MCF 10A (cell line): ENCODE data around the gene RAB36. TPM values are rescaled to one million over a fixed set of nuclear protein-coding genes. Genes with fewer than 3 reads are reported as not detected.

Experiments
- BruUV-seq: library from RNA; stranded (reverse); fragments of 400-500 nt; replicated peaks from 2 replicates; lab custom pipeline; 2021; lab: Mats Ljungman, UMichigan
- CTCF ChIA-PET: fragments of 300-600 bp; sonication (Branson Sonifier 250); formaldehyde crosslinking; extraction: SDS; loops from one replicate; lab custom pipeline; 2021; ENCODE audit warnings: antibody characterized with exemption, inconsistent platforms; lab: Yijun Ruan, JAX
- POLR2A ChIA-PET: fragments of 300-600, 350-650 bp; sonication (Branson Sonifier 250); formaldehyde crosslinking; extraction: SDS; loops from one replicate; lab custom pipeline; 2020; ENCODE audit warnings: antibody characterized with exemption, inconsistent platforms; lab: Yijun Ruan, JAX
- DNase-seq: peaks from one replicate; pipeline ENCODE4 v3.0.0-alpha.2; 2018; ENCODE audit not compliant: unreplicated experiment
- H3K27ac Mint-ChIP-seq: one replicate; pipeline ENCODE4 v1.8.0; 2022; ENCODE audit warnings: mild to moderate bottlenecking, low read depth, mixed read lengths; ENCODE audit not compliant: unreplicated experiment
- H3K27me3 Mint-ChIP-seq: one replicate; pipeline ENCODE4 v1.8.0; 2022; ENCODE audit warnings: mixed read lengths; ENCODE audit not compliant: insufficient read depth, unreplicated experiment
- H3K36me3 Mint-ChIP-seq: one replicate; pipeline ENCODE4 v1.8.0; 2022; ENCODE audit warnings: mild to moderate bottlenecking, moderate library complexity, mixed read lengths; ENCODE audit not compliant: insufficient read depth, unreplicated experiment
- H3K4me1 Mint-ChIP-seq: one replicate; pipeline ENCODE4 v1.8.0; 2022; ENCODE audit warnings: mixed read lengths; ENCODE audit not compliant: insufficient read depth, unreplicated experiment
- H3K4me3 Mint-ChIP-seq: one replicate; pipeline ENCODE4 v1.8.0; 2022; ENCODE audit warnings: mild to moderate bottlenecking, moderate library complexity, mixed read lengths; ENCODE audit not compliant: unreplicated experiment
- H3K9me3 Mint-ChIP-seq: one replicate; pipeline ENCODE4 v1.8.0; 2022; ENCODE audit warnings: mixed read lengths; ENCODE audit not compliant: unreplicated experiment
- intact Hi-C: fragments of 100-400 bp; cut with micrococcal nuclease; formaldehyde crosslinking; loops from 2 replicates; pipeline ENCODE4 v1.14.1; 2022
- total RNA-seq: library from RNA; stranded (reverse); gene quantifications from 2 replicates; pipeline ENCODE4 v1.2.3, GENCODE V29; 2022
- TF ChIP-seq, protein P1 (sequence below): fragments of 200-600 bp; IDR thresholded peaks from one replicate; pipeline ENCODE4 v1.8.0; 2022; ENCODE audit warnings: antibody characterized with exemption, mild to moderate bottlenecking; ENCODE audit not compliant: unreplicated experiment

Gene RAB36
- total RNA-seq, 1 experiment from 2014 or later: 8.5 TPM

GRCh38 chr22:23168391-23169042 lies 23.2 kb downstream of the RAB36 start:
- Mint-ChIP-seq H3K4me3 (no peak overlapping the region), H3K27ac (no peak overlapping the region), H3K36me3 (no peaks in the 10 kb centered on the region), H3K9me3 (no peaks in the 10 kb centered on the region), H3K4me1 (no peaks in the 10 kb centered on the region), H3K27me3 (no peaks in the 10 kb centered on the region)
- no TSS peak for BruUV-seq
- TF ChIP-seq, protein P1, sequence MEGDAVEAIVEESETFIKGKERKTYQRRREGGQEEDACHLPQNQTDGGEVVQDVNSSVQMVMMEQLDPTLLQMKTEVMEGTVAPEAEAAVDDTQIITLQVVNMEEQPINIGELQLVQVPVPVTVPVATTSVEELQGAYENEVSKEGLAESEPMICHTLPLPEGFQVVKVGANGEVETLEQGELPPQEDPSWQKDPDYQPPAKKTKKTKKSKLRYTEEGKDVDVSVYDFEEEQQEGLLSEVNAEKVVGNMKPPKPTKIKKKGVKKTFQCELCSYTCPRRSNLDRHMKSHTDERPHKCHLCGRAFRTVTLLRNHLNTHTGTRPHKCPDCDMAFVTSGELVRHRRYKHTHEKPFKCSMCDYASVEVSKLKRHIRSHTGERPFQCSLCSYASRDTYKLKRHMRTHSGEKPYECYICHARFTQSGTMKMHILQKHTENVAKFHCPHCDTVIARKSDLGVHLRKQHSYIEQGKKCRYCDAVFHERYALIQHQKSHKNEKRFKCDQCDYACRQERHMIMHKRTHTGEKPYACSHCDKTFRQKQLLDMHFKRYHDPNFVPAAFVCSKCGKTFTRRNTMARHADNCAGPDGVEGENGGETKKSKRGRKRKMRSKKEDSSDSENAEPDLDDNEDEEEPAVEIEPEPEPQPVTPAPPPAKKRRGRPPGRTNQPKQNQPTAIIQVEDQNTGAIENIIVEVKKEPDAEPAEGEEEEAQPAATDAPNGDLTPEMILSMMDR: no peak
- intact Hi-C loops: no loop called here
- ChIA-PET CTCF (interaction anchor here (0.6 to 1.3 kb wide), 2 partner anchors 123 to 219 kb away, joined by 3 to 4 read pairs; no protein-coding TSS in a partner anchor), POLR2A (no interaction called here)
- DNase-seq: no peak

- Mint-ChIP-seq H3K4me3 (no peak overlapping the region), H3K27ac (no peak overlapping the region), H3K36me3 (no peaks in the 10 kb centered on the region), H3K4me1 (peaks cover 3% of the 10 kb centered on the region), H3K27me3 (no peaks in the 10 kb centered on the region), H3K9me3 (no peaks in the 10 kb centered on the region)
- ChIA-PET CTCF (interaction anchor here (1.5 kb wide), 1 partner anchor 10 kb away, joined by 7 read pairs; no protein-coding TSS in a partner anchor), POLR2A (no interaction called here)
- DNase-seq: no peak
- intact Hi-C loops: no loop called here
- no TSS peak for BruUV-seq
- TF ChIP-seq, protein P1: no peak
Observed at GRCh38 chr22:23169043-23169406, 23.7 kb downstream of the RAB36 start.

DNA sequence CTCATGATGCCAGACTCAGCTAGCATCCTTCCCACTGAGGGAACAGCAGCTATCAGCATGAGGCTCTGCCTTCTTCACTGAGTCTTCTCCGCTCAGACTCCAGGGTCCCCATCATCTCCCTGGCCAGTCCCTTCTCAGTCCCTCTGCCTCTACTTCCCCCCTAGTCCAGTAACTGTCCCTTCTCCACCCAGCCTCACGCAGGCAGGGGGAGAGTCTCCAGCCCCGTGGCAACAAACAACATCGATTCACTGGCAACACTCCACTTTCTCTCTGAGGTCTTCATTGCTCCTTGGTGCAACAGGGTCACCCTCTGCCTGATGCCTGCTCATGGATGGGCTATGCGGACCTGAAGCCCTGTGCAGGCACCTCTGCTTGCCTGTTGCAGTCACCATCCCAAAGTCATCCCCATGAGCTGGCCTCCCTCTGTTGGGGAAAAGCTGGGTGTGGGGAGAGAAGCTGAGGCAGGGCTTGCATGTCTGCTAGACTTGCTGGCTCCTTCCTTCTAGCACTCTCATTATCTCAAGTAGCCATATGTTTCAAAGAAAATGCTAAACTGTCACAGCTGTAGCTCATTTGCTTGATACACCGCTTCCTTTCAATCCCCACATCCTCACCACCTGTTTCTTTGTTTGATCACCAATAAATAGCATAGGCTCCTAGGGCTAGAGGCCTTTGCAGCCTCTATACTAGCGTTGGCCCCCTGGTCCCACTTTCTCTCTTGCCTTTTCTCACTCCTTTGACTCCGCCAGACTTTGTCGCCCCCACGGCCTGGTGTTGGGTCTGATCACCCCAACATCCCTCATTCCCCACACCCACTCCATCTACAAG lies 30.8 kb downstream of the RAB36 start:
- CTCF ChIA-PET: interaction anchor here (0.6 to 5.7 kb wide), 14 partner anchors 19 to 217 kb away, joined by 3 to 77 read pairs (median 4); no protein-coding TSS in a partner anchor
- Mint-ChIP-seq H3K4me3 (no peak overlapping the region), H3K27me3 (no peaks in the 10 kb centered on the region), H3K9me3 (peaks cover 10% of the 10 kb centered on the region), H3K27ac (no peak overlapping the region), H3K4me1 (peaks cover 21% of the 10 kb centered on the region), H3K36me3 (no peaks in the 10 kb centered on the region)
- intact Hi-C loops: no loop called here
- DNase-seq: no peak
- BruUV-seq: no TSS peak
- TF ChIP-seq, protein P1: no peak
- POLR2A ChIA-PET: interaction anchor here (0.6 to 1.7 kb wide), 2 partner anchors 106 to 258 kb away, joined by 4 to 5 read pairs; no protein-coding TSS in a partner anchor

- H3K9me3 Mint-ChIP-seq: peaks cover 10% of the 10 kb centered on the region
- H3K27me3 Mint-ChIP-seq: no peaks in the 10 kb centered on the region
- TF ChIP-seq, protein P1: no peak
- no TSS peak for BruUV-seq
- H3K36me3 Mint-ChIP-seq: no peaks in the 10 kb centered on the region
- peaks cover 21% of the 10 kb centered on the region for H3K4me1 Mint-ChIP-seq
- no peak overlapping the region for H3K4me3 Mint-ChIP-seq
- H3K27ac Mint-ChIP-seq: no peak overlapping the region
- ChIA-PET POLR2A (interaction anchor here (0.6 to 1.7 kb wide), 2 partner anchors 105 to 257 kb away, joined by 4 to 5 read pairs; no protein-coding TSS in a partner anchor), CTCF (interaction anchor here (0.9 to 5.7 kb wide), 11 partner anchors 18 to 218 kb away, joined by 3 to 77 read pairs (median 6); no protein-coding TSS in a partner anchor)
- intact Hi-C loops: no loop called here
- DNase-seq: no peak
Observed at GRCh38 chr22:23176645-23177027, 31.4 kb downstream of the RAB36 start.
